SK-N-SH treated with all-trans-retinoic acid at 6 μM for 48 hours (cell line): ENCODE data around the gene TRMT1.

ENCODE experiments used
- ATAC-seq: fragments of 200-7000 bp; cut with Tn5 transposase; 3 replicates; pipeline ENCODE4 v1.9.1; 2020; ENCODE audit warnings: mild to moderate bottlenecking, moderate library complexity
- ARNTL ChIP-seq: fragments of 450-650 bp; formaldehyde crosslinking; IDR thresholded peaks from 2 replicates; pipeline ENCODE4 v1.5.0; 2020; ENCODE audit warnings: low read depth, mild to moderate bottlenecking, moderate library complexity, borderline replicate concordance
- BACH2 ChIP-seq: fragments of 250-450 bp; sonication (Bioruptor Pico); IDR thresholded peaks from 2 replicates; pipeline ENCODE4 v1.9.0; 2021; ENCODE audit warnings: mild to moderate bottlenecking, borderline replicate concordance
- ESRRG ChIP-seq: fragments of 250-450 bp; sonication (Bioruptor Pico); IDR thresholded peaks from 2 replicates; pipeline ENCODE4 v1.6.1; 2021; ENCODE audit warnings: mild to moderate bottlenecking
- GLIS3 ChIP-seq: fragments of 250-450 bp; sonication (Bioruptor Pico); IDR thresholded peaks from 2 replicates; pipeline ENCODE4 v1.5.0; 2020; ENCODE audit warnings: mild to moderate bottlenecking, moderate library complexity
- ISL1 ChIP-seq: fragments of 250-450 bp; sonication (Bioruptor Pico); IDR thresholded peaks from 2 replicates; pipeline ENCODE4 v2.1.2; 2022; ENCODE audit warnings: mild to moderate bottlenecking, moderate library complexity
- OSR1 ChIP-seq: fragments of 250-450 bp; sonication (Bioruptor Pico); IDR thresholded peaks from 2 replicates; pipeline ENCODE4 v1.8.0; 2022; ENCODE audit warnings: moderate library complexity, mild to moderate bottlenecking, inconsistent platforms
- PPARA ChIP-seq: fragments of 250-450 bp; sonication (Bioruptor Pico); IDR thresholded peaks from 2 replicates; pipeline ENCODE4 v1.5.0; 2020; ENCODE audit warnings: mild to moderate bottlenecking, borderline replicate concordance
- RARB ChIP-seq: fragments of 250-450 bp; sonication (Bioruptor Pico); IDR thresholded peaks from 2 replicates; pipeline ENCODE4 v1.8.0; 2021; ENCODE audit warnings: mild to moderate bottlenecking, moderate library complexity
- SNAI2 ChIP-seq: fragments of 250-450 bp; sonication (Bioruptor Pico); IDR thresholded peaks from 2 replicates; pipeline ENCODE4 v1.5.0; 2020; ENCODE audit warnings: mild to moderate bottlenecking, moderate library complexity
- TOX ChIP-seq: fragments of 250-450 bp; sonication (Bioruptor Pico); IDR thresholded peaks from 2 replicates; pipeline ENCODE4 v1.8.0; 2021; ENCODE audit warnings: mild to moderate bottlenecking, moderate library complexity, borderline replicate concordance
- ZC3H10 ChIP-seq: fragments of 250-450 bp; sonication (Bioruptor Pico); IDR thresholded peaks from 2 replicates; pipeline ENCODE4 v1.5.1; 2021; ENCODE audit warnings: mild to moderate bottlenecking, moderate library complexity
- ZFP3 ChIP-seq: fragments of 250-450 bp; sonication (Bioruptor Pico); IDR thresholded peaks from 2 replicates; pipeline ENCODE4 v1.5.0; 2020; ENCODE audit warnings: mild to moderate bottlenecking, moderate library complexity
- ZFP30 ChIP-seq: fragments of 450-650 bp; formaldehyde crosslinking; IDR thresholded peaks from 2 replicates; pipeline ENCODE4 v1.5.0; 2022; ENCODE audit warnings: mild to moderate bottlenecking, moderate library complexity
- ZNF565 ChIP-seq: fragments of 450-650 bp; formaldehyde crosslinking; conservative IDR thresholded peaks from 2 replicates; pipeline ENCODE4 v1.5.0; 2020; ENCODE audit warnings: low read depth, mild to moderate bottlenecking, moderate library complexity
- ZNF70 ChIP-seq: fragments of 450-650 bp; formaldehyde crosslinking; IDR thresholded peaks from 2 replicates; pipeline ENCODE4 v1.5.0; 2020; ENCODE audit warnings: mild to moderate bottlenecking, moderate library complexity
- ZNF8 ChIP-seq: fragments of 450-650 bp; formaldehyde crosslinking; IDR thresholded peaks from 2 replicates; pipeline ENCODE4 v1.5.0; 2020; ENCODE audit warnings: mild to moderate bottlenecking, moderate library complexity
- TF ChIP-seq, protein P1 (sequence below): fragments of 250-450 bp; sonication (Bioruptor Pico); IDR thresholded peaks from 2 replicates; pipeline ENCODE4 v1.5.0; 2020; ENCODE audit warnings: mild to moderate bottlenecking, moderate library complexity
- TF ChIP-seq, protein P2 (sequence below): fragments of 250-450 bp; sonication (Bioruptor Pico); IDR thresholded peaks from 2 replicates; pipeline ENCODE4 v1.8.0; 2020; ENCODE audit warnings: mild to moderate bottlenecking, moderate library complexity, borderline replicate concordance
- TF ChIP-seq, protein P3 (sequence below): fragments of 250-450 bp; sonication (Bioruptor Pico); IDR thresholded peaks from 2 replicates; pipeline ENCODE4 v1.5.1; 2021; ENCODE audit warnings: mild to moderate bottlenecking, moderate library complexity
- TF ChIP-seq, protein P4 (sequence below): fragments of 250-450 bp; sonication (Bioruptor Pico); IDR thresholded peaks from 2 replicates; pipeline ENCODE4 v1.5.1; 2020; ENCODE audit warnings: low read depth, mild to moderate bottlenecking, moderate library complexity

TRMT1 gene

DNA sequence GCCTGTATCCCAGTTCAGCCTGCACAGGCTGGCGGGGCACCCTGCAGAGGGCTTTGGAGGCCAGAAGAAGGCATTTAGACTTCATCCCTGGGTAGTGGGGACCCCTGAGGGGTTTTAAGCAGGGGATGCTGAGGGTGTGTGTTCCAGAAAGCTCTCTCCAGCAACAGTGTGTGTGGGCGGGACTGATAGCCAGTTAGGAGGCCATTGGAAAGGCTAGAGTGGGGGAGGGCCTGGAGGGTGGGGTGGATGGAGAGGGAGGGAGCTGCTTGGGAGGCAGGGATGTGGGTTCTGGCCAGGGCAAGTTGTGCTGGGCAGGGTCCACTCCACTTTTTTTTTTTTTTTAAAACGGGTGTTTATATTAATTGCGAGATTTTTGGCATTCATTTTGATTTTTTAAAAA is 42.2 kb downstream of the TRMT1 start:
- TF ChIP-seq ZNF565 (no peak), RARB (no peak), ZFP3 (CRISPR knock-in tag) (no peak), BACH2 (no peak), GLIS3 (CRISPR knock-in tag) (no peak), ISL1 (CRISPR knock-in tag) (no peak), PPARA (CRISPR knock-in tag) (no peak)
- TF ChIP-seq, protein P1, sequence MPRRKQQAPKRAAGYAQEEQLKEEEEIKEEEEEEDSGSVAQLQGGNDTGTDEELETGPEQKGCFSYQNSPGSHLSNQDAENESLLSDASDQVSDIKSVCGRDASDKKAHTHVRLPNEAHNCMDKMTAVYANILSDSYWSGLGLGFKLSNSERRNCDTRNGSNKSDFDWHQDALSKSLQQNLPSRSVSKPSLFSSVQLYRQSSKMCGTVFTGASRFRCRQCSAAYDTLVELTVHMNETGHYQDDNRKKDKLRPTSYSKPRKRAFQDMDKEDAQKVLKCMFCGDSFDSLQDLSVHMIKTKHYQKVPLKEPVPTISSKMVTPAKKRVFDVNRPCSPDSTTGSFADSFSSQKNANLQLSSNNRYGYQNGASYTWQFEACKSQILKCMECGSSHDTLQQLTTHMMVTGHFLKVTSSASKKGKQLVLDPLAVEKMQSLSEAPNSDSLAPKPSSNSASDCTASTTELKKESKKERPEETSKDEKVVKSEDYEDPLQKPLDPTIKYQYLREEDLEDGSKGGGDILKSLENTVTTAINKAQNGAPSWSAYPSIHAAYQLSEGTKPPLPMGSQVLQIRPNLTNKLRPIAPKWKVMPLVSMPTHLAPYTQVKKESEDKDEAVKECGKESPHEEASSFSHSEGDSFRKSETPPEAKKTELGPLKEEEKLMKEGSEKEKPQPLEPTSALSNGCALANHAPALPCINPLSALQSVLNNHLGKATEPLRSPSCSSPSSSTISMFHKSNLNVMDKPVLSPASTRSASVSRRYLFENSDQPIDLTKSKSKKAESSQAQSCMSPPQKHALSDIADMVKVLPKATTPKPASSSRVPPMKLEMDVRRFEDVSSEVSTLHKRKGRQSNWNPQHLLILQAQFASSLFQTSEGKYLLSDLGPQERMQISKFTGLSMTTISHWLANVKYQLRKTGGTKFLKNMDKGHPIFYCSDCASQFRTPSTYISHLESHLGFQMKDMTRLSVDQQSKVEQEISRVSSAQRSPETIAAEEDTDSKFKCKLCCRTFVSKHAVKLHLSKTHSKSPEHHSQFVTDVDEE (CRISPR knock-in tag), result no peak
- TF ChIP-seq, protein P2, sequence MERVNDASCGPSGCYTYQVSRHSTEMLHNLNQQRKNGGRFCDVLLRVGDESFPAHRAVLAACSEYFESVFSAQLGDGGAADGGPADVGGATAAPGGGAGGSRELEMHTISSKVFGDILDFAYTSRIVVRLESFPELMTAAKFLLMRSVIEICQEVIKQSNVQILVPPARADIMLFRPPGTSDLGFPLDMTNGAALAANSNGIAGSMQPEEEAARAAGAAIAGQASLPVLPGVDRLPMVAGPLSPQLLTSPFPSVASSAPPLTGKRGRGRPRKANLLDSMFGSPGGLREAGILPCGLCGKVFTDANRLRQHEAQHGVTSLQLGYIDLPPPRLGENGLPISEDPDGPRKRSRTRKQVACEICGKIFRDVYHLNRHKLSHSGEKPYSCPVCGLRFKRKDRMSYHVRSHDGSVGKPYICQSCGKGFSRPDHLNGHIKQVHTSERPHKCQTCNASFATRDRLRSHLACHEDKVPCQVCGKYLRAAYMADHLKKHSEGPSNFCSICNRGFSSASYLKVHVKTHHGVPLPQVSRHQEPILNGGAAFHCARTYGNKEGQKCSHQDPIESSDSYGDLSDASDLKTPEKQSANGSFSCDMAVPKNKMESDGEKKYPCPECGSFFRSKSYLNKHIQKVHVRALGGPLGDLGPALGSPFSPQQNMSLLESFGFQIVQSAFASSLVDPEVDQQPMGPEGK (CRISPR knock-in tag), result no peak
- ATAC-seq, result no peak

DNA sequence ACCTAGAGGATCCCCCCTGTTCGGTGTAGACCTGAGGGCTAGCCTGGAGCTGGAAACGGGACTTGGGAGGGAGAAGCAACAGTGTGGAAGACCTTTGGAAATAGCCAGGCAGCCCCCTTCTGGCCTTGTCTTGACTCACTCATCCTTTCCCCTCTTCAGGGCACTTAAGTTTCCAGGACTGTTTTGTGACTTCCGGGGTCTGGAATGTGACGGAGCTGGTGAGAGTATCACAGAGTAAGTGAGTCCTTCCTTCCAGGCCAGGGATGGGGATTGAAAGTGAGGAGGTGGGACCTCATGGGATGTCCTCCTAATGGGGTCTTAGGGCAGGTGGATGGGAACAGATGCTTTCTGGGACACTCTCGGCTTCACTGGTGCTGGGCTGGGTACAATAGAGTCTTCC is 43.3 kb downstream of the TRMT1 start:
- TF ChIP-seq OSR1 (CRISPR knock-in tag), result no peak
- no peak for TF ChIP-seq ZNF8 (CRISPR knock-in tag)
- TF ChIP-seq, protein P3, sequence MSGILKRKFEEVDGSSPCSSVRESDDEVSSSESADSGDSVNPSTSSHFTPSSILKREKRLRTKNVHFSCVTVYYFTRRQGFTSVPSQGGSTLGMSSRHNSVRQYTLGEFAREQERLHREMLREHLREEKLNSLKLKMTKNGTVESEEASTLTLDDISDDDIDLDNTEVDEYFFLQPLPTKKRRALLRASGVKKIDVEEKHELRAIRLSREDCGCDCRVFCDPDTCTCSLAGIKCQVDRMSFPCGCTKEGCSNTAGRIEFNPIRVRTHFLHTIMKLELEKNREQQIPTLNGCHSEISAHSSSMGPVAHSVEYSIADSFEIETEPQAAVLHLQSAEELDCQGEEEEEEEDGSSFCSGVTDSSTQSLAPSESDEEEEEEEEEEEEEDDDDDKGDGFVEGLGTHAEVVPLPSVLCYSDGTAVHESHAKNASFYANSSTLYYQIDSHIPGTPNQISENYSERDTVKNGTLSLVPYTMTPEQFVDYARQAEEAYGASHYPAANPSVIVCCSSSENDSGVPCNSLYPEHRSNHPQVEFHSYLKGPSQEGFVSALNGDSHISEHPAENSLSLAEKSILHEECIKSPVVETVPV (CRISPR knock-in tag), result no peak
- ATAC-seq, result no peak

DNA sequence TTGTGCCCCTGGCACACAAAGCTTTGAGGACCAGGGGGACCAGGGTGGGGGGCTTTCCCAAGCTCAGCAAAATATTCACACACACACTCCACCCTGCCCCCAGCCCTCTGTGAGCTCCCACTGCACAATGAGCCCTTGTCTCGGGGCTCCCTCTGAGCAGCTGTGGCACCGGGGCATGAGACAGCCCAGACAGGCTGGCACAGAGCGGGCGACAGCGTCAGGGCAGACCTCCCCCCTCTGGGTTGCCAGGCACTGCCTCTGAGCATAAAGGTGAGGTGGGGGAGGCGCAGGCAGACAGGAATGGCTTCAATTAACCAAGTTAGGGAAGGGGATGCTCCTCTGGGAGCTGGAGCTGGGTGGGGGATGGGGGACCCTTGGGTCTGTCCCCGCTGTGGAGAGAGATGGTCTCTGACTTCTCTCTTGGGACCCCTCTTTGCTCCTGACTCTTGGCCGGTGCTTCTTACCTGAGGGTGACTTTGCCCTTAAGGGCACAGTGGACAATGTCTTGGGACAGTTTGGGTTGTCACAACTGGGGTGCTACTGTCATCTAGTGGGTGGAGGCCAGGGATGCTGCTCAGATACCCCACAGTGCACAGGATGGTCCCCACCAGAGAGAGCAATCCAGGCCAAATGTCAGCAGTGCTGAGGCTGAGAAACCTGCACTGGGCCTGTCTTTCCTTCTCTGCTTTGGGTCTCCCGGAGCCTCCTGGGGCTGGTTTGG is 44.2 kb downstream of the TRMT1 start:
- ATAC-seq, result no peak
- TF ChIP-seq TOX (CRISPR knock-in tag) (no peak), GLIS3 (CRISPR knock-in tag) (no peak), ZC3H10 (CRISPR knock-in tag) (no peak), ARNTL (no peak), OSR1 (CRISPR knock-in tag) (no peak), RARB (no peak), ZNF70 (CRISPR knock-in tag) (no peak), ESRRG (CRISPR knock-in tag) (no peak), ZNF8 (CRISPR knock-in tag) (no peak), SNAI2 (CRISPR knock-in tag) (no peak), ZNF565 (no peak), BACH2 (no peak), PPARA (CRISPR knock-in tag) (no peak), ZFP3 (CRISPR knock-in tag) (no peak), ISL1 (CRISPR knock-in tag) (no peak), ZFP30 (CRISPR knock-in tag) (no peak)
- TF ChIP-seq, protein P3 (CRISPR knock-in tag), result no peak
- TF ChIP-seq, protein P4, sequence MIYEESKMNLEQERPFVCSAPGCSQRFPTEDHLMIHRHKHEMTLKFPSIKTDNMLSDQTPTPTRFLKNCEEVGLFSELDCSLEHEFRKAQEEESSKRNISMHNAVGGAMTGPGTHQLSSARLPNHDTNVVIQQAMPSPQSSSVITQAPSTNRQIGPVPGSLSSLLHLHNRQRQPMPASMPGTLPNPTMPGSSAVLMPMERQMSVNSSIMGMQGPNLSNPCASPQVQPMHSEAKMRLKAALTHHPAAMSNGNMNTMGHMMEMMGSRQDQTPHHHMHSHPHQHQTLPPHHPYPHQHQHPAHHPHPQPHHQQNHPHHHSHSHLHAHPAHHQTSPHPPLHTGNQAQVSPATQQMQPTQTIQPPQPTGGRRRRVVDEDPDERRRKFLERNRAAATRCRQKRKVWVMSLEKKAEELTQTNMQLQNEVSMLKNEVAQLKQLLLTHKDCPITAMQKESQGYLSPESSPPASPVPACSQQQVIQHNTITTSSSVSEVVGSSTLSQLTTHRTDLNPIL (CRISPR knock-in tag), result no peak
